GM18951 (cell line): ENCODE data around the gene MTA3.
"Not testable (repeated sequence)": the region's sequence is repeated elsewhere in the genome, so short reads cannot be mapped to it uniquely, and the experiment has no call there.

Experiments
- POLR2A ChIP-seq: IDR thresholded peaks from 4 replicates; pipeline ENCODE4 v1.6.1; 2011; ENCODE audit warnings: mild to moderate bottlenecking; ENCODE audit not compliant: insufficient read length, insufficient read depth; ENCODE audit errors: extremely low read depth
- in situ Hi-C: fragments of 300-500 bp; cut with MboI; formaldehyde crosslinking; loops from one replicate; pipeline ENCODE4 v1.12.0; 2022; ENCODE audit warnings: low sequenced_read_pairs, mixed read lengths, inconsistent platforms; ENCODE audit not compliant: unreplicated experiment

The MTA3 gene

GRCh38 chr2:42725657-42726056 lies 157.2 kb downstream of the MTA3 start:
- no peak for TF ChIP-seq POLR2A
- in situ Hi-C loops = no loop called here

DNA sequence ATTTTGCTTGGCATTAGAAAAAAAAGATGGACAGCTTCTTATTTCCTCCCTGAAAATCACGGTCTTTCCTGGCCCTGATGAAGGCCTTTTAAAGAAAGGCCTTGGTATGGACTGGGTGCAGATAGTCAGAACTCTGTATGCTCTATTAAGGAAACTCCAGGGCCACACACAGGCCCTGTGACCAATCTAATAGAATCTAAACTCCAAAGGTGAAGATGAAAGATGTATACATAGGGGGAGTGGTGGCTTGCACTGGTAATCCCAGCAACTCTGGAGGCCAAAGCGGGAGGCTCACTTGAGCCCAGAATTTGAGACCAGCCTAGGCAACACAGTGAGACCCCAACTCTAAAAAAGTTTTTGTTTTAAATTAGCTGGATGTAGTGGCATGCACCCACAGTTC lies 158.2 kb downstream of the MTA3 start:
- TF ChIP-seq POLR2A = no peak
- in situ Hi-C loops = no loop called here

DNA sequence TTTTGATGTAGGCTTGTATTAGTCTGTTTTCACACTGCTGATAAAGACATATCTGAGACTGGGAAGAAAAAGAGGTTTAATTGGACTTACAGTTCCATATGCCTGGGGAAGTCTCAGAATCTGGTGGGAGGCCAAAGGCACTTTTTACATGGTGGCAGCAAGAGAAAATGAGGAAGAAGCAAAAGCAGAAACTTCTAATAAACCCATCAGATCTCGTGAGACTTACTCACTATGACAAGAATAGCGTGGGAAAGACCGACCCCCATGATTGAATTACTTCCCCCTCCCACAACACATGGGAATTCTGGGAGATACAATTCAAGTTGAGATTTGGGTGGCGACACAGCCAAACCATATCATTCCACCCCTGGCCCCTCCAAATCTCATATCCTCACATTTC lies 162.9 kb downstream of the MTA3 start:
- in situ Hi-C loops = not testable (repeated sequence)

GRCh38 chr2:42733852-42734251 lies 165.4 kb downstream of the MTA3 start:
- no peak for TF ChIP-seq POLR2A
- in situ Hi-C loops = no loop called here

DNA sequence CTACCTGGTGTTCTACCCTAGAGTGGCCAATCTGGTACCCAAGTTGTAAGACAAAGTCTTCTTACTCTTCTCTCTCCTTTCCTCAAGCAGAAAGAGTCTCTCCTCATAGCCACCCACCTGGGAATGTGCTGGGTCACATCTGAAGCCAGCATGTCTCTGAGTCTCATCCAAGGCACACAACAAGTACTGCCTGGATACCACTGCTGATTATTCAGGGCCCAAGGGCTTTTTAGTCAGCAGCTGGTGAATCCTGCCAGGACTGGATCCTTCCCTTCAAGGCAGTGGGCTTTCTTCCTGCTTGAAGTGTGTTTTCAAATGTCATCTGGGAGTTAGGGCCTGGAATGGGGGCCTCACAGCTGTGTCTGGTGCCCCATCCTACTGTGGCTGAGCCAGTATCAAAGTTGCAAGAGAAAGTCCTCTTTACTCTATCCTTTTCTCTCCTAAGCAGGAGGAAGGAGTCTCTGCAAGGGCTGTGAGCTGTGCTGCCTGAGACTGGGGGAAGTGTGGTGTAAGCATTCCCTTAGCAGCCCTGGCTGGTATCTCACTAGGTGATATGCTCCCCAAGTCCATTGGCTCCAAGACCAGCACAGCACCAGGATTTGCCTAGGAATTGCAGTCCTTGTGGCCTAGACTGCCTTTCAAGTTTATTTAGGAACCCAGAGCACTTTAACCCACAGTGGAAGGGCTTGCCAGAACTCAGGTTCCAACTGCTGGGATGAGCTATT lies 168.3 kb downstream of the MTA3 start:
- in situ Hi-C loops = no loop called here

GRCh38 chr2:42741140-42741539 lies 172.7 kb downstream of the MTA3 start:
- in situ Hi-C loops = no loop called here
- no peak for TF ChIP-seq POLR2A

More for the DNA sequence above, 168.3 kb downstream of the MTA3 start:
- no peak for TF ChIP-seq POLR2A

GRCh38 chr2:42742740-42743658 lies 174.6 kb downstream of the MTA3 start:
- no peak for TF ChIP-seq POLR2A
- in situ Hi-C loops = no loop called here

DNA sequence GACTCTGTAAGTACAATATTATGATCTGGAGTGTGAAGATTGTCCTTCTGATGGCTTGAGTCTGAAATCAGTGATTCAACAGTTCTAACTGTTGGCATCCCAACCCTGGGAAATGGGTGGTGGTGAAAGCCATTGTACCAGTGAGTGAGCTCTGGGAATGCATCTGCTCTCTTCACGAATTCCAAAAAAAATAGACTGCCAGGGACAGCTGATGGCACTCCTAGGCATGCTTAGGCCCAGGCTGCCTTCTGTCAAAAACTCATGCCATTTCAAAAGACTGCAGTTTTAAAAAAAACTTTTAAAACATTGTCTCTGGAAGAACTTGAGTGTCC lies 175.2 kb downstream of the MTA3 start:
- in situ Hi-C loops = no loop called here
- TF ChIP-seq POLR2A = no peak

DNA sequence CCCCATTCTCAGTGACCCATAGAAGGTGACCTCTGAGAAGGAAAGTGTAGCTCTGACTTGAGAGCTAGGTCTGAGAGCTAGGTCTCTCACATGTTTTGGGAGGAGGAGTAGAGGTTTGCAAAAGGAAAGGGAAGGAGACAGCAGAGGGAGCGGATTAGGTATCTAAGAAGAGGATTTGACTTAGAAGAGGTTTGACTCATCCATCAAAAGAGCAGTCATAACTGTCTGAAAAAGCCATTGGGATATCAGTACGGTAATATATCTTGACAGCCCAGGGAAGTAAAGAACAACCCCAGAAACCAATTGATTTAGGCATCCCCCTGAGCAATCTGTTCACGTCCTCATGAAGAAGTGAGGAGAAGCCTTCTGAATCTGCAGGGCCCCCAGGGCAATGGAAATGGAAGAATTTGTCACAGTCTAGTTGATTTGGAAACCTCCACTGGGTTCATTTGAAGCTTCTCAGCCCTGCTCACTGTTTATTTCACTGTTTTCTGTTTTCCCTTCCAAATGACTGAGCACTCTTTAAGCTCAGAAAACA lies 176.2 kb downstream of the MTA3 start:
- in situ Hi-C loops = no loop called here

DNA sequence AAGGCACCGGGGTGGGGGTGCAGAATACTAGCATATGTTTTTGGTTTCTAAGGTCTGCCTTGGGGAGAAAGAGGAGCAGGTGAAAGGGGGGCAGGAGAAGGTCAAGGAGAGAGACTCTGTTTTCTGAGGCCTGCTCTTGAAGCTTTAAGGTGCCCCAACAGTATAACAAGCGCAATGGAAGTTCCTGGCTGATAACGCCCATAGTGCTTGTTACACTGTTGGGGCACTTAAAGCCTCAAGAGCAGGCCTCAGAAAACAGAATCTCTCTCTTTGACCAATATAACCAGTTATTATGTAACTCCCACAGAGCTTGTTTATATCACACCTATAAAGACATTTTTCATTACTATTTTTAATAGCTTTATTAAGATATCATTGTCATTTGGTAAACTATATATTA lies 179.0 kb downstream of the MTA3 start:
- no peak for TF ChIP-seq POLR2A
- in situ Hi-C loops = no loop called here

More for the DNA sequence above, 176.2 kb downstream of the MTA3 start:
- TF ChIP-seq POLR2A = no peak

DNA sequence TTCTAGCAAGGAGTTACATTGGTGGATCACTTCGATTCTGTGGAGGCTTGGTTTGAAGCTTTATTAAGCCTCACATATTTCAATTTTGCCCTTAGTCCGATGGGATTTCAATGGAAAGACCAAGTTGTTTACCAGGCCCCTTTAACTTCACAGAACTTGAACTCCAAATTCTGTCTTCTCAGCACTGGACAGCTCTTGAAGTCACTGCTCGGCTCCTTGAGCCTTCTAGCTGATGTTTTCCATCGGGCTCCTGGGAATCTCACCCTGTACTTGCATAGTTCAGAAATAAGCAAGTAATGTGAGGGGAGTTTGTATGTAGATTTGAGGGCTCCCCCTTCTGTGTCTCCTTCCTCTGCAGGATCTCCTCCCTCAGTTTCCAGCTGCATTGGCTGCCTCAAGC lies 180.4 kb downstream of the MTA3 start:
- no peak for TF ChIP-seq POLR2A
- in situ Hi-C loops = no loop called here

DNA sequence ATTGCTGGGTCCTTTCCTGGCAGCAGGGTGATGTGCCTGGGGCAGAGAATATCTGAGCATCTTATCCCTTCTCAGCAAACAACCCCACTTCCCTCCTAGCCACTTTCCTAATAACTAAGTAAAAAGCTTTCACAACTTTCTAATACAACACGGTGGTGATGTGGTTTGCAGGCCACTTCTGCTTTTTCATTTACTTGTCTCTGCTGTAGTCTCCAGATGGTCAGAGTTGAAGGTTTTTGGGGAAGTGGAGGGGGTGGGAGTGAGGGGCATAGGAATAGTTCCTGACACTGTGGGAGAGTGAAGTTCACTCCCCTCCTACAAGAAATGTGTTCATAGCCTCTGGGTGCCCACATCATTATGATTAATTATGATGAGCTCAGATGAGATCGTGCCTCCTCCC lies 183.9 kb downstream of the MTA3 start:
- no peak for TF ChIP-seq POLR2A
- in situ Hi-C loops = no loop called here

DNA sequence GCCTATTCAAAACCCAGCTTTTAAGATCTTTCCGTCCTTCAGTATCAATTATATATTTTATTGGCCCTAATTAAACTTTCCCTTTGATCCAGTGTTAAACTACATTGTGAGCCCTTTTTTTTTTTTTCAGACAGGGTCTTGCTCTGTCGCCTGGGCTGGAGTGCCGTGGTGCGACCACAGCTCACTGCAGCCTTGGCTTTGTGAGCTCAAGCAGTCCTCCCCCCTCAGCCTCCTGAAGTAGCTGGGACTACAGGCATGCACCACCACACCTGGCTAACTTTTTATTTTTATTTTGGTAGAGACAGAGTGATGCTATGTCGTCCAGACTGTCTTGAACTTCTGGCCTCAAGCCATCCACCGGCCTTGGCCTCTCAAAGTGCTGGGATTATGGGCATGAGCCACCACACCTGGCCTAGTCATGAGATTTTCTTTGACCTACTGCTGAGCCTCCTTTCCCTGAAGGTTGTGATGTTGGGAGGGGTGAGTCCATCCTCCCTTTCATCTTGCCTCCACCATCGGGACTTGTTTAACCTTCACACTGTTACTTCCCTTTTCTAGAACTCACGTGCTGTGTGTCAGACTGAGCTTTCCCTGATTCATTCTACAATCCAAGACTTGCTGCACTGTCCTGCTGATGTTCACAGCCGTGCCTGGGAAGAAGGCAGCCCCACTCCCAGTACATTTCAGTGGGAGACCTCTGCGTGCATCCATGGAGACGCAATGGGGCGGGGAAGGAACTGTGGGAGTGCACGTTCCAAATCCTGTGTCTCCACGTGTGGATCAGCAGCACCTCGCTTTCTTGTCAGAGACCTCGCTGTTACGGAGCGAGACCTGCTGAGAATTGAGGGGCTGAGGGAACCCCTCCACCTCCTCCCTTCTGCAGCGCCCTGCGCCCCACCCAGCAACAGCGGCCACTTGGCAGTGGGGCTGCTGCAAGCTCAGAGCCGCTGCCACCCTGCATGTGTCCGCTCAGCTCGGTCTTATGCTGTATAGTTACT lies 184.7 kb downstream of the MTA3 start:
- TF ChIP-seq POLR2A = no peak
- in situ Hi-C loops = no loop called here
